ENCODE measurements around the gene ST6GALNAC4. TPM values are rescaled to one million over a fixed set of nuclear protein-coding genes. Genes with fewer than 3 reads are reported as not detected.

ST6GALNAC4 gene
- total and polyA plus RNA-seq, 8 donors, result 20.7 to 89.9 (median 26.4) TPM

DNA sequence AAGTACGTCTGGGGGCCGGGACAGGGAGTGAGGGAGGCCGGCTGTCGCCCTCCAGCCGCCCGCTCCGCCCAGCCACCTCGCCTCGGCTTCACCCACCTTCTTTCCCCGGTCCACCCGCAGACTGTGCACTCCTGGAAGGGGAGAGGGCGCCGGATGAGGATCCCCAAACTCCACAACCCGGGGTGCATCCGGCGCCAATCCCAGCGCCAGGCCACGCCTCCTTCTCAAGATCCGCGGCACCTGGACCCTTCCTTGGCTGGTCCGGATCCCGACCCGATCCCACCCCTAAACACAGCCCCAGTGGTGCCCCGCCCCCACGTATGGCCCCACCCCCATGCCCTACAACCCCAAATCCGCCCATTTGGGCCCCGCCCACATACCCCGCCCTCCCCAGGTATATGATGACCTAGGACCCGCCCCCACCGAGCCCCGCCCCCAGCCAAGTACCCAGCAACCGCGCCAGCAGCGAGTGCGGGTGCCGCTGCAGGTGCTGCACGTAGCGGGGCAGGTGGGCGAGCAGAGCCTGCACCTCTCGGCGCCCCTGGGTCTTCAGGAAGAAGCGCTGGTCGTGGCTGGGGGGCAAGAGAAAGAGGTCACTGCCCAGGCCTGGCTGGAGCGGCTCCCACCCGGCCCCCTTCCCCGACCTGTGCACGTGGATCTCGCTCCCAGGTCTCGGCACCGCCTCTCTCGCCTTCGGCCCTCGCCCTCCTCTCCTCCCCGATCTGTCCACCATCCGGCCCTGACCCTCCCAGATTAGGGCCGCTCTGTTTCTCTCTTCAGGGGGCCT lies 10.6 kb upstream of the ST6GALNAC4 start:
- ATAC-seq (peak; percentile 56), DNase-seq (no peak)
- Histone ChIP-seq H3K36me3 (no peaks in the 10 kb centered on the region), H3K4me1 (peaks cover 26 to 40% of the 10 kb centered on the region in 2 donors), H3K4me3 (peak overlapping the region; percentile 22 to 40), H3K27ac (no peak overlapping the region), H3K9me3 (no peaks in the 10 kb centered on the region), H3K27me3 (peaks cover 0 to 68% of the 10 kb centered on the region in 2 donors)
- intact Hi-C loops (cut with DNase I), result loop anchor here in 1 of 2 donors (10.0 kb wide), 1 partner anchor 413 kb away; no protein-coding TSS in a partner anchor
- TF ChIP-seq, protein P1, sequence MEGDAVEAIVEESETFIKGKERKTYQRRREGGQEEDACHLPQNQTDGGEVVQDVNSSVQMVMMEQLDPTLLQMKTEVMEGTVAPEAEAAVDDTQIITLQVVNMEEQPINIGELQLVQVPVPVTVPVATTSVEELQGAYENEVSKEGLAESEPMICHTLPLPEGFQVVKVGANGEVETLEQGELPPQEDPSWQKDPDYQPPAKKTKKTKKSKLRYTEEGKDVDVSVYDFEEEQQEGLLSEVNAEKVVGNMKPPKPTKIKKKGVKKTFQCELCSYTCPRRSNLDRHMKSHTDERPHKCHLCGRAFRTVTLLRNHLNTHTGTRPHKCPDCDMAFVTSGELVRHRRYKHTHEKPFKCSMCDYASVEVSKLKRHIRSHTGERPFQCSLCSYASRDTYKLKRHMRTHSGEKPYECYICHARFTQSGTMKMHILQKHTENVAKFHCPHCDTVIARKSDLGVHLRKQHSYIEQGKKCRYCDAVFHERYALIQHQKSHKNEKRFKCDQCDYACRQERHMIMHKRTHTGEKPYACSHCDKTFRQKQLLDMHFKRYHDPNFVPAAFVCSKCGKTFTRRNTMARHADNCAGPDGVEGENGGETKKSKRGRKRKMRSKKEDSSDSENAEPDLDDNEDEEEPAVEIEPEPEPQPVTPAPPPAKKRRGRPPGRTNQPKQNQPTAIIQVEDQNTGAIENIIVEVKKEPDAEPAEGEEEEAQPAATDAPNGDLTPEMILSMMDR (IDR thresholded peaks at IDR 0.05), result no peak

GRCh38 chr9:127926906-127927200 lies 10.0 kb upstream of the ST6GALNAC4 start:
- DNase-seq (no peak), ATAC-seq (no peak)
- Histone ChIP-seq H3K27ac (no peak overlapping the region), H3K4me3 (peak overlapping the region; percentile 22 to 40), H3K9me3 (no peaks in the 10 kb centered on the region), H3K36me3 (no peaks in the 10 kb centered on the region), H3K4me1 (peaks cover 26 to 40% of the 10 kb centered on the region in 2 donors), H3K27me3 (peaks cover 0 to 71% of the 10 kb centered on the region in 2 donors)
- intact Hi-C loops (cut with DNase I), result loop anchor here in 1 of 2 donors (10.0 kb wide), 1 partner anchor 412 kb away; no protein-coding TSS in a partner anchor
- TF ChIP-seq, protein P1 (IDR thresholded peaks at IDR 0.05), result no peak

GRCh38 chr9:127925959-127926905 lies 9.4 kb upstream of the ST6GALNAC4 start:
- Histone ChIP-seq H3K4me1 (peaks cover 22 to 40% of the 10 kb centered on the region in 2 donors), H3K4me3 (peak overlapping the region in 1 of 2 donors; percentile 40), H3K9me3 (no peaks in the 10 kb centered on the region), H3K27ac (no peak overlapping the region), H3K36me3 (no peaks in the 10 kb centered on the region), H3K27me3 (peaks cover 0 to 68% of the 10 kb centered on the region in 2 donors)
- ATAC-seq, result no peak
- TF ChIP-seq, protein P1 (IDR thresholded peaks at IDR 0.05), result no peak
- DNase-seq, result no peak
- intact Hi-C loops (cut with DNase I), result loop anchor here in 1 of 2 donors (10.0 kb wide), 1 partner anchor 411 kb away; no protein-coding TSS in a partner anchor

- no peaks in the 10 kb centered on the region for H3K9me3 ChIP-seq
- no peaks in the 10 kb centered on the region for H3K36me3 ChIP-seq
- no peak overlapping the region for H3K27ac ChIP-seq
- peaks cover 15 to 40% of the 10 kb centered on the region in 2 donors for H3K4me1 ChIP-seq
- H3K27me3 ChIP-seq, result peaks cover 0 to 54% of the 10 kb centered on the region in 2 donors
- TF ChIP-seq, protein P1 (IDR thresholded peaks at IDR 0.05), result no peak
- intact Hi-C loops (cut with DNase I), result loop anchor here in 1 of 2 donors (5.0 to 10.0 kb wide), 3 partner anchors 138 to 410 kb away; partner anchors contain the start of gene CDK9
- H3K4me3 ChIP-seq, result no peak overlapping the region
- no peak for ATAC-seq
- DNase-seq, result no peak
Observed at GRCh38 chr9:127924736-127925444, 8.0 kb upstream of the ST6GALNAC4 start.
